ENCODE results near the gene MEGF6. TPM values are rescaled to one million over a fixed set of nuclear protein-coding genes. Genes with fewer than 3 reads are reported as not detected.

The MEGF6 gene
- total RNA-seq, 1 experiment from 2014 or later, result 8.1 TPM

- in situ Hi-C loops (cut with HindIII; ENCODE audit: low sequenced_read_pairs), result no loop called here
- DNase-seq (ENCODE audit: low spot score), result no peak
Measured at GRCh38 chr1:3566003-3566885, 45.1 kb downstream of the MEGF6 start.

- in situ Hi-C loops (cut with HindIII; ENCODE audit: low sequenced_read_pairs), result no loop called here
- DNase-seq (ENCODE audit: low spot score), result no peak
Measured at GRCh38 chr1:3564921-3565831, 46.1 kb downstream of the MEGF6 start.

- no peak for DNase-seq (ENCODE audit: low spot score)
Measured at GRCh38 chr1:3563610-3564009, 47.7 kb downstream of the MEGF6 start.

GRCh38 chr1:3563125-3563524, 48.2 kb downstream of the MEGF6 start:
- in situ Hi-C loops (cut with HindIII; ENCODE audit: low sequenced_read_pairs), result no loop called here

More at GRCh38 chr1:3563610-3564009, 47.7 kb downstream of the MEGF6 start:
- in situ Hi-C loops (cut with HindIII; ENCODE audit: low sequenced_read_pairs), result no loop called here

GRCh38 chr1:3562712-3563111, 48.6 kb downstream of the MEGF6 start:
- in situ Hi-C loops (cut with HindIII; ENCODE audit: low sequenced_read_pairs), result no loop called here

More at GRCh38 chr1:3563125-3563524, 48.2 kb downstream of the MEGF6 start:
- no peak for DNase-seq (ENCODE audit: low spot score)

GRCh38 chr1:3561702-3562101, 49.6 kb downstream of the MEGF6 start:
- in situ Hi-C loops (cut with HindIII; ENCODE audit: low sequenced_read_pairs), result no loop called here
- DNase-seq (ENCODE audit: low spot score), result no peak

More at GRCh38 chr1:3562712-3563111, 48.6 kb downstream of the MEGF6 start:
- DNase-seq (ENCODE audit: low spot score), result no peak

GRCh38 chr1:3560981-3561380, 50.3 kb downstream of the MEGF6 start:
- no peak for DNase-seq (ENCODE audit: low spot score)
- in situ Hi-C loops (cut with HindIII; ENCODE audit: low sequenced_read_pairs), result no loop called here

GRCh38 chr1:3560251-3560871, 50.9 kb downstream of the MEGF6 start:
- DNase-seq (ENCODE audit: low spot score), result no peak
- in situ Hi-C loops (cut with HindIII; ENCODE audit: low sequenced_read_pairs), result no loop called here

GRCh38 chr1:3558036-3558726, 53.1 kb downstream of the MEGF6 start:
- no peak for DNase-seq (ENCODE audit: low spot score)
- in situ Hi-C loops (cut with HindIII; ENCODE audit: low sequenced_read_pairs), result no loop called here

- DNase-seq (ENCODE audit: low spot score), result no peak
Measured at GRCh38 chr1:3557366-3557765, 53.9 kb downstream of the MEGF6 start.

GRCh38 chr1:3556336-3556735, 55.0 kb downstream of the MEGF6 start:
- no peak for DNase-seq (ENCODE audit: low spot score)
- in situ Hi-C loops (cut with HindIII; ENCODE audit: low sequenced_read_pairs), result no loop called here

More at GRCh38 chr1:3557366-3557765, 53.9 kb downstream of the MEGF6 start:
- in situ Hi-C loops (cut with HindIII; ENCODE audit: low sequenced_read_pairs), result no loop called here

- DNase-seq (ENCODE audit: low spot score), result no peak
- in situ Hi-C loops (cut with HindIII; ENCODE audit: low sequenced_read_pairs), result no loop called here
Measured at GRCh38 chr1:3555131-3555920, 56.0 kb downstream of the MEGF6 start.

GRCh38 chr1:3553940-3554223, 57.4 kb downstream of the MEGF6 start:
- DNase-seq (ENCODE audit: low spot score), result no peak
- in situ Hi-C loops (cut with HindIII; ENCODE audit: low sequenced_read_pairs), result no loop called here

GRCh38 chr1:3553166-3553939, 58.0 kb downstream of the MEGF6 start:
- DNase-seq (ENCODE audit: low spot score), result no peak
- in situ Hi-C loops (cut with HindIII; ENCODE audit: low sequenced_read_pairs), result no loop called here

- no peak for DNase-seq (ENCODE audit: low spot score)
- in situ Hi-C loops (cut with HindIII; ENCODE audit: low sequenced_read_pairs), result no loop called here
Measured at GRCh38 chr1:3552751-3553150, 58.6 kb downstream of the MEGF6 start.

- in situ Hi-C loops (cut with HindIII; ENCODE audit: low sequenced_read_pairs), result no loop called here
- no peak for DNase-seq (ENCODE audit: low spot score)
Measured at GRCh38 chr1:3552176-3552575, 59.1 kb downstream of the MEGF6 start.

- no peak for DNase-seq (ENCODE audit: low spot score)
- in situ Hi-C loops (cut with HindIII; ENCODE audit: low sequenced_read_pairs), result no loop called here
Measured at GRCh38 chr1:3551711-3552110, 59.6 kb downstream of the MEGF6 start.

GRCh38 chr1:3551290-3551678, 60.0 kb downstream of the MEGF6 start:
- no peak for DNase-seq (ENCODE audit: low spot score)
- in situ Hi-C loops (cut with HindIII; ENCODE audit: low sequenced_read_pairs), result no loop called here
